Left cardiac atrium (tissue), 4 donors: ENCODE measurements around the gene PROSER2. TPM values are rescaled to one million over a fixed set of nuclear protein-coding genes. Genes with fewer than 3 reads are reported as not detected.
"Not testable (repeated sequence)": the region's sequence is repeated elsewhere in the genome, so short reads cannot be mapped to it uniquely, and the experiment has no call there.

ENCODE experiments used
- ATAC-seq, 2 donors: fragments of 200-7000 bp; cut with Tn5 transposase; one replicate each; pipeline ENCODE4 v1.9.1; 2020; ENCODE audit warnings: mild to moderate bottlenecking in 2 of 2, moderate library complexity in 2 of 2
- DNase-seq: peaks from one replicate; pipeline ENCODE4 v3.0.0-alpha.2; 2020
- intact Hi-C, 2 donors: fragments of 100-400 bp; cut with DNase I; formaldehyde crosslinking; loops; one replicate each; pipeline versions ENCODE4 v1.14.1 to v1.15.1; 2022 to 2023
- total RNA-seq, 2 donors: library from RNA; stranded (reverse); fragmentation: NEBNext Ultra II Directional; extraction: Animal tissue kit (Norgen Biotek cat#: 25700); gene quantifications; one replicate each; pipeline ENCODE4 v1.2.1, GENCODE V29; 2021
- donor health status: DM: no; HTN: yes; CAD: no.
- donor health status: DM: no; HTN: yes; CAD: no; lungs with severe emphysema.
- donor health status: DM: yes; HTN: yes; CAD: no.
- donor health status: Dilated cardiomyopathy.

PROSER2 gene
- total RNA-seq, 2 donors from 2014 or later, result 1.8 to 2.9 TPM

DNA sequence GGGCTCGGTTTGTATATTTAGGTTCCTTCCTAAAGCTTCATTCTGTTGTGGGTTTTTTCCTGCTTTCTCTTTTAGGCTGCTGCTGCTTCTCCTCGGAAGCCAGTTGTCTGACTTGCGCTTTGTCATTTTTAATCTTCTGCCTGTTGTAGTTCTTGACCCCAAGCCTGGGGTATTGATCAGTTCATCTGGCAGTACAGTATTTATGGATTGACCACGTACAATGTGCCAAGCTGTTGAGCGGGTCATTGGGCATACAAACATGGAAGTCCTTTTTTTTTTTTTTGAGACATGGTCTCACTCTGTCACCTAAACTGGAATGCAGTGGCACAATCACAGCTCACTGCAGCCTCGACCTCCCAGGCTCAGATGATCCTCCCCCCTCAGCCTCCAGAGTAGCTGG lies 4.3 kb downstream of the PROSER2 start:
- intact Hi-C loops, result no loop called here
- ATAC-seq, result no peak

DNA sequence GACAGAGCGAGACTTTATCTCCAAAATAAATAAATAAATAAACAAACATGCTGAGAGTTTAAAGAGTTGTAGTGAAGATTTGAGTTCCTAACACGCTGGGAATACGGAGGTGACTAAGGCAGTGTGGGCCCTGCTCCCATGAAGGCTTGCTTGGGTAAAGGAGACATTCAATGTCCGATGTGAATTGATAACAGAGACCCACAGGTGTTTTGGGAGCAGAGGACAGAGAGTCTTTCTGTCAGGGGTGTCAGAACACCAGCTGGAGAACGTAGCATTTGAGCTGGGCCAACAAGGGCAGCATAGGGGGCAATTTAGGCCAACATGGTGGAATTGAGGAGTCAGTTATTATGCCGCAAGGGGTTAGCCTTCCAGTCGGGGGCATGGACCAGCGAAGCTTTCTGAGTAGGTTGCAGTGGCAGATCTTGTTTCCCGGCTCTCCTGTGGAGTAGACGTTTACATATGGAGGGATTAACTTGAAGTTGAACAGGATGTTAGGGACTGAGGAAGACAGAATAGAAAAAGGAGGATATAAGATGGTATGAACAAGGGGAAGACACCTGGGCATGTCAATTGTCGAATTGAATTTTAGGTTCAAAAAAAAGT lies 5.6 kb downstream of the PROSER2 start:
- ATAC-seq (no peak), DNase-seq (no peak)
- intact Hi-C loops, result no loop called here

More for the DNA sequence above, 4.3 kb downstream of the PROSER2 start:
- no peak for DNase-seq

DNA sequence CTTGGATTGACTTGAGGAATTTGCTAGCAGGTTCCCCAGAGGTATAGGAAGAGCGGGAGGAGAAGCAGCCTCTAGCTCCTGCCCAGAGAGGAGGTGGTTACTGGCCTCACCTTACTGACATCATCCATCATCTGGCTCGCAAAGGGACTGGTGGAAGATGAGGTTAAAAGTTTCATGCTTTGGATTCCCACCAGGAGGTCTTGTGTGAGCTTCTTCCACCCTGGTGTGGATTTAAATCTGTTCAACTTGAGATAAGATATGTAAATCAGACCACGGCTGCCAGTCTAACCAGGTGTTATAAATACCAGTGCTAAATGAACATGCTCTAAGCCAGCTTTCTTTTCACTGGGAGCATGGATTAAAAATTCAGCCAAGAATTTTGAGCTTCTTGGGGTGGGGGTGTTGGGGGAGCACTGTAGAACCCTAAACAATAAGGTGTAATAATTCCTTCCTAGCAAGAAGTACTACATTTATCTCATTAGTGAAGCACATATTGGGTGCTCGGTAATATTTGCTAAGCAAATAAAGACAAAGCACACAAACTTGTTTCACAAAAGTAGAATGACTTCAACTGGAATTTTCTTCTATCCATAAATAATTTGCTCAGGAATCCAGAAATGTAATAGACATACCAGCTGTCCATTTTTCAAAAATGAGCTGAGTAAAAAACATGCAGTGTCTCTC lies 7.8 kb downstream of the PROSER2 start:
- intact Hi-C loops, result no loop called here
- ATAC-seq (peak in 1 of 2 donors; percentile 53), DNase-seq (no peak)

DNA sequence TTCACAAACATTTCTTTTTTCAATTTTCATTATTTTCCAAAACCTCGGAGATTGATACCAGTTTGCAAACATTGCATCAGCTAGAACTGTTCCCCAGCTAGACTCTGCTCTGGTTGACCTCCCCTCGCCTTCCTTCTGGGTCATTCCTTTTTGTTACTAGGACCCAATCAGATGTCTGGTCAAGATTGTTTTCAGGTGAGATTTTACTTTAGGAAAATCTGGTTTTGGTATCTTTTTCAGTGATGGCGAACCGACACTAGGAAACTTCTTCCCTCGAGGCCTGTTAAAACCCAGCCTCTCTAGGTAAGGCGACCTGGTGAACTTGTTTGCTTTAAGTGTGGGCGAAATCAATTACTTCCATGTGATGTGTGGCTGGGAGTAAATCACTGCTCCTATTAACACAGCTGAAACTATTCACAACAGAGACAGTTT lies 8.4 kb downstream of the PROSER2 start:
- intact Hi-C loops, result no loop called here
- DNase-seq (no peak), ATAC-seq (no peak)

DNA sequence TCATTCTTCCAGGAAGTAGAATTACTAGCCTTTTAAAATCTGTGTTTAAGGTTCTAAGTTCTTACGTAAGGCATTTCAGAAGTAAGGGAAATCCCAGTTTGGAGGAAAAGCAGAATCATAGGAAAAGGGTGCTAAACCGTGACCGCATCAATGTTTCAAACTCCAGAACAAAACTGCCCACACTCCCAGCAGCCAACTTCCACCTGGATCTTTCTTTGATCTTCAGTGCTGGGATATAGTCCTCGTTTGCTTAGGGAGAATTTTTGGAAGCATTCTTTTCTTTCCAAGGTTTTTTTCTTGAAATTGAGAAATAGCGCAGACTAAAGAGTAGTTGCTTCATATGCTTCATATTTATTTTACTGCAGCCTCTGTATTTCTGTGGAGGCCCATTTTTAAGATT lies 8.9 kb downstream of the PROSER2 start:
- DNase-seq, result no peak
- intact Hi-C loops, result no loop called here
- no peak for ATAC-seq

DNA sequence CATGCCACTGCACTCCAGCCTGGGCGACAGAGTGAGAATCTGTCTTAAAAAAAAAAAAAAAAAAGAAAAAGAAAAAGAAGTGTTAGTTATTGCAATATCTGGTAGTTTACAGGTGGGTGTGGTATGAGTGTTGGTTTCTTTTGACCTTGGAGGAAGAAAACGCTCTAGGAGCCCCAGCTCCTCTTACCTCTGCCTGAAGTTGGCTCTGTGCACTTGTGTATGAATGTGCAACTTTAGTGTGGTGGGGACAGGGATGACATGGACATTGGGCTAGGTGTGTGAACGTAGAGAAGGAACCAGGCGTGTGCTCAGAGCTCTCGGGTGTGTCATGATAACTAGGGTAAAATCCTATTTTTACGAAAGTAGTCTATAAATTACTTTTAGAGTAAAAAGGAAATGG lies 11.9 kb downstream of the PROSER2 start:
- DNase-seq, result no peak
- intact Hi-C loops, result no loop called here
- ATAC-seq, result no peak

DNA sequence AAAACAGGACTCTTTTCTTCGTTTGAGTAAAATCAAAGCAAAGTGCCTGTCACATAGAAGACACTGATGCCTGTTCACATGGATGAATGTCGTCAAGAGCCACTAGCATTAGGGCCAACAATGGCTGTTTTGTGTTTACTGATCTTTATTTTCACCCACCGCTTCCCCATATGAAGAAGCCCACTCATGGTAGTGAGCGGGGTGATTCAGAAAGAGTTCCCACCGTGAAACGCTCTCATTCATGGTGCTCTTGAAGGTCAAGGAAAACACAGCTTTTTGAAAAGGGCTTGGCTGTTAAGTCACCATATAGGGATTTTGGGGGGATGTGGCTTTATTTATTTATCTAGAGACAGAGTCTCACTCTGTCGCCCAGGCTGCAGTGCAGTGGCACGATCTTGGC lies 12.5 kb downstream of the PROSER2 start:
- intact Hi-C loops, result no loop called here
- ATAC-seq, result no peak
- no peak for DNase-seq

DNA sequence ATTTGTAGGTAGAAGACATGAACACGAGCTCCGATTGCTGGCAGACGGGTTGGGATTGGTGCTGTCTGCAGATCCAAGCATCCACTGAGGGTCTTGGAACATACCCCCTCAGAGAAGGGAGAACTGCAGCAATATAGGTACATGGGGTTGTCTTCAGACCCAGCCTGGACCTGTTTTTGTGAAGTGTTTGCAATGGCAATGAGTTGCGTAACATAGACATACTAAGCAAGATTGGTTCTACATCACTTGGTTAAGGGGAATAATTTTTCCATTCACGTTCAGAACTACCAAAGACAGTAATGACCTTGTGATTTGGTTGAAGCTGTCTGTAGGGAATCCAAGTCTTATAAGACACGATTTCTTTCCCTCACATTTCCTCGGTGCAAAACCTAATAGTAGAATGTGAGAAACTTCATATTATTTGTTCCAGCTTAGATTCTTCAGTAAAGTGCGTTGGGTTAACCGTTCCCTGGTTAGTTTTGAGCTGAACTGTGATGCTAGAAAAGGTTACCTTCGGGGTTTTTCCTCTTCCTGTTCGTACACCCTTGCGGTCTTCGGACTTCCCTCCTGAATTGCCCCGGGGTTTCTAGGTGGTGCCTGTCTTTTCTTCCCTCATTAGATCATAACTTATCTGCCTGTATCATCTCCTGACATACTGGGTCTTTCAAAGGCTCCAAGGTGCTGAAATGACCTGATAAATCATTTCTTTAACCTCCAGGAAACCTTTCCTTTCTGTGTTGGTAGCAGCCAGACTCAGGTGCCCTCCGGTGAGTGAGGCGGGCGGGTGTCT lies 14.4 kb downstream of the PROSER2 start:
- DNase-seq, result no peak
- intact Hi-C loops, result no loop called here
- ATAC-seq, result no peak

DNA sequence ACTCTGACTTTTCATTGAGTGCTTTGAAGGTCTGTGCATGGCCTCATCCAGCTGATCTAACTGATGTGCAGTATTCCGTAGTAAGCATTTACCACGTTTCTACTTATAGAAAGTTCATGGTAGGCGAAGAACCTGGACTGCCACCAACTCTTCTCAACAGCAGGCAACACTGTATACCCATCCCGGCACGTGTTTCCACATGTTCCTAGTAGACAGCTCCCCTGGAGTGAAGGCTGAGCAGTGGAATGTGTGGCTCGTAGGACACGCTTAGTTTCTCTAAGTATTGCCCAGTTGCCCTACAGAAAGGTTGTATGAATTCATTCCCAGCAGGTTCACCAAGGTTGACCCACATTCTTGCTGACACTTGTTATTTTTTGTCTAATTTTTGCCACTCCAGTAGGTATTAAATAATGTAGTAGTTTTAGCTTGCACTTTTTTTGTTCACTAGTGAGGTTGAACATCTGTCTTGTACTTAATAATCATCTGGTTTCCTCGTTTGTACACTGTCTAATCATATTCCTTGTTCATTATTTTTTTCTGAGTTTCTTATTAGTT lies 15.2 kb downstream of the PROSER2 start:
- intact Hi-C loops, result no loop called here
- no peak for ATAC-seq
- no peak for DNase-seq

DNA sequence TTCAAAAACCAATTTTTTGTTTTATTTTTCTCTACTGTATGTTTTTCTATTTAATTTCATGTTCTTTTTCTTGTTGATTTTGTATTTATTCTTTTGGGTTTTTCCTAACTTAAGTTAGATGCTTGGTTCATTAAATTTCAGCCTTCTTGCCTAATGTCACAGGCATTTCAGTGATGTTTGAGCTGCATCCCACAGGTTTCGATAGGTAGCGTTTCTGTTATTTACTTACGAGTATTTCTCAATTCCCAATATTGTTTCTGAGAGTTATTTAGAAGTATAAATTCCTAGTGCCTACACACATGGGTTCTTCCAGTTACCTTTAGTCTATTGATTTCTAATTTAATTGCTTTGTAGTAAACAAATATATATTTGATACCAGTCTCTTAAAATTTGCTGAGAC lies 18.2 kb downstream of the PROSER2 start:
- intact Hi-C loops, result no loop called here
- no peak for ATAC-seq
- no peak for DNase-seq

DNA sequence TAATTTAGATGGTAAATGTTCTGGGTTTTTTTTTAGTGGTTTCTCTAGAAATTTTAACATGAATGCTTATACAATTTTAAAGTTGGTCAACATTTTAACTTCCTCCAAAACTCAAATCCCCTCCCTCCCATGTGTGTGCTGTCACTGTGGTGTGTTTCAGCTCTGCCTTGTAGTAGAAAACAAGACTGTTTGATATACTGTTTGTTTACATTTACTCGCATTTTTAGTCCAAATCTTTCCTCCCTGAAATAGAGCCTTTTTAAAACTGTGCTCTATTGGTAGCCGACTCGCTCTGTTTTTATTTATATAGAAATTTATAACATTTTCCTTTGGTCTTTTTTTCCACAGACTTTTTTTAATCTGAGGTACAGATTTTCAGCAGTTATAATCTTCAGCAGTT lies 19.3 kb downstream of the PROSER2 start:
- intact Hi-C loops, result no loop called here
- DNase-seq, result no peak
- ATAC-seq, result no peak

DNA sequence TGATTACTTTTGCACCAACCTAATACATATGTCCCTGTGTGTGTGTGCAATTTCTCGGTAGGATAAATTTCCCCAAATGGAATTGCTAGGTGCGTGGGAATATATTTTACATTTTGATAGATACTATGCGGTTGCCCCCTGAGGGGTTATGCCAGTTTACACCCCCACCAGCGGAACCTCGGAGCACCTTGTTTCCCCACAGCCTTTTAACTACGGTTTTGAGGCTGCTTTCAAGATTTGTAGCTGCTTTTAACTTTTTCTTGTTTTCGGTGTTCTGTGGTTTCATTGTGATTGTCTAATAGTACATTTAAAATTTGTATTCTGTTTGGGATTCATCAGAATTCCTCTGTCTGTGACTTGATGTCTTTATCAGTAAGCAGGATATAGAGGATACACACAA lies 22.0 kb downstream of the PROSER2 start:
- intact Hi-C loops, result no loop called here
- DNase-seq (no peak), ATAC-seq (no peak)

DNA sequence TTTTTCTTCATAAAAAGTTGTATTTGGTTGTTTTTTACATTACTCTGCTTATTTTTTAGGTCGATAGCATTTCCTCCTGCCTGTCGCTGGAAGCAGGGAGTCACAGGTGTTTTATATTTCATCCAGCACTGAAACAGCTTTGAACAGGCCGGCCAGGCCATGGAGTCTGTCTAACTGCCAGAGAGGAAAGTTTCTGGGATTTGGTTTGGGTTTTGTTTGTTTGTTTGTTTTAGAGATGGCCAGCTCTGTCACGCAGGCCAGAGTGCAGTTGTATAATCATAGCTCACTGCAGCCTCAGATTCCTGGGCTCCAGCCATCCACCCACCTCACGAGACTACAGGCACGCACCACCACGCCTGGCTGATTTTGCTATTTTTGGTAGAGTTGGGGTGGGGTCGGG lies 23.4 kb downstream of the PROSER2 start:
- intact Hi-C loops, result no loop called here
- no peak for ATAC-seq

DNA sequence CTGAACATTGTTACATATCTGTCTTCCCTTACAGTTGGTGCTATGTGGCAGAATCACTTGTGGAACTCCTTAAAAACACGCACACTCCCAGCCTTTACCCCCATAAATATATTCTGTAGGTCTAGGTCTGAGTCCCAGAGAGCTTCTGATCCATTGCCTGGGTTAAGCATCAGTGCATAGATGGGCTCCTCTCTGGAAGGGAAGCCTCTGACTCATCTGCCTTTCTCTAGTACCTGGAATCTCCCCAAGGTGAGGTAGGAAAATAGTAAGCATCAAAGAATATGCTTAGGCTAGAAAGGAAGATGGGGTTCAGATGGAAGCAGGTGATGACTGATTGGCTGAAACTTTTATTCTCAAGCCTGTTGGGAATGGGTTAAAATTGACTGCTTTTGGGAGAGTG lies 26.1 kb downstream of the PROSER2 start:
- intact Hi-C loops, result no loop called here
- no peak for ATAC-seq
- DNase-seq, result no peak

More for the DNA sequence above, 23.4 kb downstream of the PROSER2 start:
- DNase-seq, result no peak

DNA sequence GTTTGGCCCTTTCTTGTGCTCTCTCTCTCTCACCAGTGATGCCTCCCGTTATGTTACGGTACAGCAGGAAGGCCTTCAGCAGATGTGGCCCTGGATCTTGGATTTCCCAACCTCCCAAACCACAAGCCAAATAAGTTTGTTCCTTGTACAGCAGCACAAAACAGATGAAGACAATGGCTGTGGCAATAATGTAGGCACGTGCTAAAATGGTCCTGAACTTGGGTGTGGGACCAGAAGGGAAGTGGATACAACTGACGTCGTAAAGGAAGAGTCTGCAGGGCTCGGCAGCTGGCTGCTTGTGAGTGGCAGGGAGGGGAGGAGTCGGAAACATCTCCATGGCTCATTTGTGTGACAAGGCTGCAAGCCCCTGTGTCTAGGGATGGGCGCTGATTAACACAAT lies 26.8 kb downstream of the PROSER2 start:
- ATAC-seq (peak in 1 of 2 donors; percentile 32), DNase-seq (no peak)
- intact Hi-C loops, result no loop called here

DNA sequence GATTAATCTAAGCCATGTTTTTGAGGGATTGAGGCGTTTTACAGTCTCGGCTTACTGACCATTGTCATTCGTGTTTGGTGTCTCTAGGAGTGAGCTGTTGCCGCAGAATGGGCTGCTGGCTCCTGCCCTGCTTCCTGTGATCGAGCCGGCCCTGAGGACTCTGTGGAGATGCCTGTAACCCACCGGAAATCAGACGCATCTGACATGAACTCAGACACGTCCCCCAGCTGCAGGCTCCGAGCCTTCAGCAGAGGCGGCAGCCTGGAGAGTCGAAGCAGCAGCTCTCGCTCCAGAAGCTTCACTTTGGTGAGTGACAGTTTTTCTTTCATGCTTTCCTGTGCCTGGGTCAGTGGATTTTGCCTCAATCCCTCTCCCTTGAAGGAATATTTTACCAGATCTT lies 28.8 kb downstream of the PROSER2 start:
- ATAC-seq, result no peak
- DNase-seq, result no peak
- intact Hi-C loops, result no loop called here

DNA sequence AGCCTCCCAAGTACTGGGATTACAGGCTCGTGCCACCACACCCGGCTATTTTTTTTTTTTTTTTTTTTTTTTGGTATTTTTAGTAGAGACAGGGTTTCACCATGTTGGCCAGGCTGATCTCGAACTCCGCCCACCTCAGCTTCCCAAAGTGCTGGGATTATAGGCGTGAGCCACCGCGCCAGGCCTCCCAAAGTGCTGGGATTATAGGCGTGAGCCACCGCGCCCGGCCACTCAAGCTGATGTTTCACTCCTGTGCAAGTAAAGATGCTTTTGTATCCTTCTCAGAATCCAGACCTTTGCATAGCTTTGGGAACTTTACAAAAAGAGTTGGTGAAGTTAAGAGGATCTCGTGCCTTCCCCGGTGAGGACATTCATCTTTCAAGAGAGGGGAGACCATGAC lies 29.5 kb downstream of the PROSER2 start:
- intact Hi-C loops, DNase-seq, ATAC-seq: not testable (repeated sequence)

DNA sequence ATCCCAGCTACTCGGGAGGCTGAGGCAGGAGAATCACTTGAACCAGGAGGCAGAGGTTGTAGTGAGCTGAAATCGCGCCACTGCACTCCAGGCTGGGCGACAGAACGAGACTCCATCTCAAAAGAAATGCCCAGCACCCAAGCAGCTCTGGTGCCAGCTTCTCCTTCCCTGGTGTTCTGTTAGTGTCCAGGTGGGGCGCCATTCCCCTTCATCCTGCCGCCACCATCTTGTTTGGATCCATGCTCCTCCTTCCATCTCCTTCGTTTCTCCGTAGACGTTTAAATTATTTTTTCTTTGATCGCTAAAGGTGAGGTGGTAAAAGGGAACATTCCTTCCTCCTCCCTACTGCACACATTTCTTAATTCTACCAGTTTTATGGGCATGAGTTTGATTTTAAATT lies 30.3 kb downstream of the PROSER2 start:
- intact Hi-C loops, result no loop called here
- ATAC-seq (no peak), DNase-seq (no peak)

DNA sequence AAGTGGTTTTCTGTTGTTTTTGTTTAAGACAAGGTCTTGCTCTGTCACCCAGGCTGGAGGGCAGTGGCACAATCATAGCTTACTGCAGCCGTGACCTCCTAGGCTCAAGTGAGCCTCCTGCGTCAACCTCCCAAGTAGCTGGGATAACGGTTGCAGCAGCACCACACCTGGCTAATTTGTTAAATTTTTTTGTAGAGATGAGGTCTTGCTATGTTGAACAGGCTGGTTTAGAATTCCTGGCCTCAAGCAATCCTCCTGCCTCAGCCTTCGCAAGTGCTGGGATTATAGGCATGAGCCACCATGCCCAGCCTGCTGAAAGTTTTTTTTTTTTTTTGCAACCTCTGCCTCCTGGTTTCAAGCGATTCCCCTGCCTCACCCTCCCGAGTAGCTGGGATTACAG lies 31.1 kb downstream of the PROSER2 start:
- no peak for ATAC-seq

DNA sequence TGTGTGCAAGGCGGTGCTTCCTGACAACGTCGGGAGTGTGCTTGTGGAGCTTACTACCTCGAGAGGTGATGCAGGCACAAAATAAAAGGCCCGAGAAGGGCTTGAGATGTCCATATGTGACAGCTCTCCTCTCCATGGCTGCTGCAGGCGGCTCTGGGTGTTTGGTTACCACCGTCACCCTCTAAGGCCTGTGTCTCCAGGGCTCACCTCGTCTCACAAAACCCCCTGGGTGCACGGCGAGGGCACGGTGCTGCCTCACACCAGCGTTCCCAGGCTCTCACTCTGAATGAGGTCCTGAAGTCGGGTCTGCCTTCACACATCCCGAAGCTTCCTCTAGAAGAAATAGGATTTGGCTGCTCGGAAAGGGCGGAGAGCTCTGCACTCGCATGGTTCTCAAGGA lies 32.9 kb downstream of the PROSER2 start:
- ATAC-seq (no peak), DNase-seq (no peak)
- intact Hi-C loops, result no loop called here

More for the DNA sequence above, 31.1 kb downstream of the PROSER2 start:
- DNase-seq, result no peak
- intact Hi-C loops, result no loop called here
